Smooth muscle cell of the brain vasculature (primary cell): Measurements from ENCODE around the gene UBAP2.

Experiments used
- DNase-seq: peaks from one replicate; pipeline ENCODE4 v3.0.0-alpha.2; 2012; ENCODE audit warnings: low read depth, low spot score

UBAP2 gene

GRCh38 chr9:33880211-33881089 lies 168.2 kb downstream of the UBAP2 start:
- DNase-seq = no peak

GRCh38 chr9:33878691-33879366 lies 169.9 kb downstream of the UBAP2 start:
- DNase-seq = no peak

- no peak for DNase-seq
Measured at GRCh38 chr9:33877727-33878489, 170.8 kb downstream of the UBAP2 start.
